Hippocampal formation (tissue), 2 donors: Measurements from ENCODE around the gene GCG.

ENCODE experiments used
- DNase-seq, 2 donors: peaks; one replicate each; lab custom pipeline; 2025; lab: John Stamatoyannopoulos, UW

The GCG gene

DNA sequence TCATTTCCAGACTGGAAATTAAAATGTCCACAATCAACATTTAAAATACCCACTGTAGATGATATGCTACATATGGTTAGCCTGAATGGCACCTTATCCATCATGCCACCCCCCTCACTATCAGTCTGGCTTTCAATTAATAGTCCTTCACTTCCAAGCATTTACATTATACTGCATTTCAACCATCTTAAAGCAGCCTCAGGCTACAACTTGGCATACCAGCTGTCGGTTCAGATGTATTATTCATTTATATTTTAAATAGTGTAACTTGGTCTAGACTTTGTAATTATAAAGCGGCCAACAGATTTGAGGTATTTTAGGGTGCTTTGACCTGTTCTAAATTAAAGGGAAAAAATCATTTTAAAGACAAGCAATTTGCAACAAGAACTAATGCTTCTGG is 2.6 kb downstream of the GCG start:
- DNase-seq = no peak

DNA sequence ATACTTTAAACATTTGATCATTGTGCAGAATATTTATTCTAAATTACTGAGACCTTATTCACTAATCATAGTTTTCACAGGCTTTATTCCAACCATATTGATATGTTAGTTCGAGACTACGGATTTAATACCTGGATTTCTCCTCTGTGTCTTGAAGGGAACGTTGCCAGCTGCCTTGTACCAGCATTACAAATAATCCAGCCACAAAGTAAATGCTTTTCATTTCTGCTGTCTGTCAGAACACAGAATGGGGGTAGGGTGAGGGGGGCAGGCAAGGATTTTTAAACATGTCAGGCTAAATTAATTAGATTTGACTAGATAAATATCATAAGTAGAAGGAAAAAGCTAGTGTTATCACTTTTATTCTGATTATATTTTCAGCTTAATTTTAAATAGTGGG is 3.1 kb downstream of the GCG start:
- no peak for DNase-seq

DNA sequence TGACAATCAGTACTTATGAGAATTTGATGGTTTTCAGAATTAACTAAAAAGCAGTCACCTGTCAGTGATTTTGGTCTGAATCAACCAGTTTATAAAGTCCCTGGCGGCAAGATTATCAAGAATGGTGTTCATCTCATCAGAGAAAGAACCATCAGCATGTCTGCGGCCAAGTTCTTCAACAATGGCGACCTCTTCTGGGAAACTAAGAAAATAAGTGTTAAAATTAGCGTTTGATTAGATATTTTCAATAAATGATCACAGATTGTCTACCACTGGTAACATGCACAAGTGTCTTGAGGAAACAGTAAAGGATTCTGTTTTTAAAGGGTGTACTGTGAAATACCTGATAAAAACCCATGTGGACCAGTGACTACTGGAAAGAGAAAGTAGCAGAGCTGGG is 8.1 kb downstream of the GCG start:
- no peak for DNase-seq

DNA sequence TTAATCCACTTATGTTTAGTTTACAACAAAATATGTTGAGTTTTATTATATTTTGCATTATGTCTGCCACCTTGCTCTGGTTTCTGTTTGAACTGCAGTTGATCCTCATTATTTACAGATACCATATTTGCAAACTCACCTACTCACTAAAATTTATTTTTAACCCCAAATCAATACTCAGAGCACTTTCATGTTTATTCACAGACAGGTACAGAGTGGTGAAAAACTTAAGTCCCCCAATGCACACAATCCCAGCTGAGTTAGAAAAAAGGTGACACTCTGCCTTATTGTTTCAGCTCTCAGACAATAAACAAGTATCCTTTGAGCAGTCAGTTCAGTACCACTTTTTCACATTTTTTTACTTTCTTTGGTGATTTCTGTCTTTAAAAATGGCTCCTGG is 13.7 kb downstream of the GCG start:
- no peak for DNase-seq

DNA sequence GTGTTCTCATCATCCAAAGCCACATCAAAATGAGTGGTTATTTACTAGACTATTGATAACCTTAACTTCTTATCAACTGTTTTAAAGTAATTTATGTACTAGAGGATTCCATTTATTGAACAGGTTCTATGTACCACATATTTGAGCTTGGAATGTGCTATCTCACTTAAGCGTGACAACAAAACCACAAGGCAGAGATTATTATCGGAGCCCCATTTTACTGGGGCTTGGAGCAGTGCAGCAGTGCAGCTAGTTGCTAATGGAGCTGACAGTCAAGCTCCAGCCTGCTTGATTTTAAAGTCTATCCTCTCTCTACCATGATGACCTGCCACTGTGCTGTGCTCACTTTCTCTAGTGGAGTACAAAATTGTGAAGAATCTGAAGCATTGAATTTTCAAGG is 24.6 kb downstream of the GCG start:
- DNase-seq = no peak

DNA sequence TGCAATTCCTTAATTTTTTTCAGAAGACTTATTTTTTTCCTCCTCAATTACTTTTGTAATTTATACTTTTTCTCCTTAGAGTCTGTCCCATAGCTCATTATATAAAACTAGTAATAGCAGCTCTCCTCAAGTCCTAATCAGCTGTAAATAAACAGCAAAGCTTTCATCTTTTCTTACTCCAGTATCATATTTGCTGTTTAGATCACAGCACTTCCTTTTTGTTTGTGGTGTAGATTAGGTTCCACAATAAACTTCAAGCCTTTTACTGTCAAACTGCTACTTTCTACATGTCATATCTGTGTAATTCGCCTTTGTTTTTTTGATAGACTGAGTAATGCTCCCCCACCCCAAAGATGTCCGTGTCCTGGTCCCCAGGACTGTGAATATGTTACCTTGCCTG is 25.5 kb downstream of the GCG start:
- no peak for DNase-seq

DNA sequence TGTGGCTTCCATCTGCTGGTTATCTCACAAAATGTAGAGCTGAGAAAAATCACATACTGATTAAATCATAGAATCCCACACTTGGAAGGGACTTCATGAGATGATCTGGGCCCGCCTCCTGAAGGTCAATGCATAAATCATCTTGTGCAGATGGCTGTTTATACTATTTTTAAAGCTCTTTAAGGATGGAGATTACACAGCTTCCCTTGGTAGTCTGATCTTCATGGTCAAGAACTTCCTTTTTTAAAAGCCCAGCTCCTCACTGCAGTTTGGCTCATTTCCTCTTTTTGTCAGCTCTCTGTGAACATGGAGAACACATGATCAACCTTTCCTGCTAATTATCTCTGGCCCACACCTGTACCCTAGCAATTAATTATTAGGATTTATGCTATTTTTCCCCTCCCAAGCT is 25.9 kb downstream of the GCG start:
- DNase-seq = peak in 1 of 2 donors; percentile 43

DNA sequence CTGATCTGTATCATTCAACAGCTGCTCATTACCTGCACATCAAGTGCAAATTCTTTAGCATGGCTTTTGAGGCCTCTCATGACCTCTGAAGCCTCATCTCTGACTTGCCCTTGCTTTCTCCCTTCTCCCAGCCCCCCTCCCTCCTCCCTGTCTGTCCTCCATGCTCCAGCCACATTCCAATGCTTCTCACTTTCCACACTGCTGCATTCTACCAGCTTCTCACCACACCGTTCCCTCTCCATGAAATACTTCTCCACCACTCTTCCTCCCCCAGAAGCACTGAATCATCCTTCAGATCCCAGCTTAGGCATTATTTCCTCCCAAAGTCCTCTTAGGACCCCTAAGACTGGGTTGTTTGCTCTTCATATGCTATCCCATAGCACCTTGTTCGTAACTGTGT is 26.9 kb downstream of the GCG start:
- DNase-seq = no peak

DNA sequence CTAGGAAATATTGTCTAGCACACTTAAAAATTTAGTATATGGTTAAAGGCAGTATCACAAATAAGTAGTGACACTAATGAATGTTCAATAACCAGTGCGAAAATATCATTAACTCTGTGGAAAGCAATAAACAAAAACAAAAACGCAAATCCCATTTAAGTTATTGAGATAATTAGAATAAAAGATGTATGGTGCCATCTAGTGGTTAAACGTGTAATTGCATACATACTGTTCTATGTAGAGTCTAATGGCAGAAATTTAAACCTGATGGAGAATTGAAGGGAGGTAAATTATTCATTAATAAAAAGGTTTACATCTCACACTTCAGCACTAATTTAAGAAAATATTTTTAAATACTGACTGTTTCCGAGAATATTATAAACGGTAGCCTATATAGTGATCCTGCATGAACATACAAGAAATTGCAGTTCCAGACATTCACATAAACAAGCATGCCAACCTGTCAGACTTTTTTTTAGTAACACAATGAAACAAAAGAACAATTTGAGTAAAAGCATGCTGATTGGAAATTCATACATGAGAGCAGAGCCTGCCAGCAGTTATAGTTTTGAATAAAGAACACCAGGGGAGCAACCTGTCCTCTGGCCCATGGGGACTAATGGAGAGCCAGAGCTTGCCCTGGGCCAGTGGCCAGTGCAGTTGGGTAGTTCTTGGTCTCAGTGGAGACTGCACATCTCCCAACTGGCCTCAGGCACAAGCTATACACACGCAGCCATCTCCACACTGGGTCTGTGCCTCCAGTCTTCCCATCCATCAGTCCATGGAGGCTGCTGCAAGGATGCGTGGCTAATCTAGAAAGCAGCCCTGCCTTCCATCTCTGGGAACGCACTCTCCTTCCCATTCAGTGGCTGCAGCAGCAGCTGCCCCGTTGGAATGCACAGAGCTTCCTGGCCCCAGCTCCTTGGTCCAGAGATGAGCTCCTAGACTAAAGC is 28.0 kb downstream of the GCG start:
- peak in 1 of 2 donors; percentile 61 for DNase-seq

DNA sequence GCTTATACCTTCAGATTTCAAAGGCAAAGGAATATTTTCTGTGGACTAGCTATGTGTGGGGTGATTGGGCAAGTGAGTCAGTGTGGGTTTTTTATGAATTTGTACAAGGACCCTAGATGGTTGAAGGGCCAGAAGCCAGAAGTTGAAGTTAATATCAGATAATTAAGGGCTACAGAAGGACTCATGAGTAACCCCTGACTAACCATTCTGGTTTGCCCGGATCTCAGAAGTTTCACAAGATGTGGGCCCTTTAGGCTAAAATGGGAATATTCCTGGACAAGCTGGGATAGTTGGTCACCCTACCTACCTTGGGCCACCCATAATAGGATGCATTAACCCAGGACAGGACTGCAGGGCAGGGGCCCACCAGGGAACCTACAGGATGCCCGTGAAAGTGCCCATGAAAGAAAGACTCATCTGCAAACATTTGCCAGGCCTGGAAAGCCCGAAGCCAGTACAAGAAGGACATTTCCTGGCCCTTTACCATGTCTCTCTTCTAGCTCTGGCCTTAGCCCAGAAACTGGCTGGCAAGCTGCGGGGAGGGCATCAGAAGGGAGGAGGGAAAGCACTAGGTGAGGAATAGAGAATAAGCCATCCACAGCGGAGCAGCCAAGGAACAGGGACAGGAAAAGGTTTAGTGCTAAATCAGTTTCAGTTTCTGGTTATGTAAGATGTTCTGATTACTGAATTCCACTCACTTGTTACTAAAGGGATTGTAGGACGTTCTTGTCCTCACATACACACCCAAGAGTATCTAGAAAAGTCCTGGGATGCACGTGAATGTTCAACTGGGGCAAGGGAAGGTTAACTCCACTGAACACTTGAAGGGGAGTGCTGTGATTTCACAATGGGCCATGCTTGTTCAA is 33.6 kb downstream of the GCG start:
- no peak for DNase-seq

DNA sequence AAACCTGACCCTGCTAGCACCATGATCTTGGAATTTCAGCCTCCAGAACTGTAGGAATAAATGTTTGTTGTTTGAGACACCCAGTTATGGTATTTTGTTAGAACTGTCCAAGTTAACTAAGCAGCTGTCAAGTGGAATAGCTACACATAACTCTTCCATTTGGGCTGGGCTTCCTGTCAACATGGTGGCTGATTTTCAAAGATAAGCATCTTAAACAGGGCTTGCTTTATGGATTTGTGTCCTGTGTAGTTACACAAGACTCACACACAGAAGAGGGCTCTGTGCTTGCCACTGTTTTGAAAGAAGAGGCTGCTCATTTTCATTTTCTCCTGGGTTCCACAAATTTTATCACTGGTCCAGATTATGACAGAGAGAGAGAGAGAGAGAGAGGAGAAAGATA is 35.7 kb downstream of the GCG start:
- DNase-seq = no peak

DNA sequence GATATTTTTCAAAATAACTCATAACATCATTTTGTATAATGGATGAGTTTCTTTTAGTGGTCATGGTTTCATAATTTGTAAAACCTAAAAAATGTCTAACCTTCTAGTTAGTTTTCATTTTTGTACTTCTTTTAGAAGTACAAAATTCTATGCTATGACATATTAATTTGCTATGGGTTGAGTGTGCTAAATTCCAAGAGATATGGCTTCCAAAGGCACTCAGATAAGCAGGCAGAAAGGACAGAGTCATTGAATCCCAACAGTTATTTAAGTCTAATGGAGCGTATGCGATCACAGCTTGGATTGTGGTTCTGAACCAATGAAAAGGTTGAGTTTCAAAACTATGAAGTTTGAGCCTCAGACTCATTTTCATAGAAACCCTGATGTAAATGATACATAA is 37.0 kb downstream of the GCG start:
- DNase-seq = no peak

DNA sequence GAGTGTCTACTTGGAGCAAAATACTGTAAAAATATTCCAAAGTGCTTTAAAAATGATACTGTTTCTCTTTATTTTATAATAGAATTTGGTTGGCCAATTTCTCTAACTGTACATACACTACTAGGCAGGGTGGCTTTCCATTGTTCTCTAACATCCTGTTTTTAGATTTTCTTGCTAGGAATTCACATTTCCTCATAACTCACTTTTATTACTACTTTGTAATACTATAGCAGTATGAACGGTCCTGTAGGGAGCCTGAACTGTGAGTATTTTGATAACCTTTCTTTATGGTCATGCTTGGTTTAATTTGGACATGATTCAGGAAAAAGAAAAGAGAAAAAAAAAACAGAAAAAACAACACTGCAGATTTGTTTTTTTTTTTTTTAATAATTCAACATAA is 37.8 kb downstream of the GCG start:
- DNase-seq = no peak

DNA sequence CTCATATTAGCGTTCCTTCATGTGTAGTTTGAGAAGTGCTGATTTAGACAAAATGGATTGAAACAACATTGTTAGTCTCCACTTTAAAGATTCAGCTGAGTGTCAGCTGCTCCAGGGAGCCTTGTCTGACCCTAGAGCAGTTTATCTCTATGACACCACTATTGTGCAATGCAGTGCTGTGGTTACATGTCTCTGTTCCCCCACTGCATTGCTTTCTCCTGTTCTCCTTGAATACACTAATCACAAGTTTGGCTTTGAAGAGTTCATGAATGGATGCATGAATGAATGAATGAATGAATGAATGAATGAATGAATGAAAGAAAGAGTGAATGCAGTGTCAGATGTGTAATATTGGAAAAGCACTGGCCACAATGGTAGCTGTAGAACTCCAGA is 38.3 kb downstream of the GCG start:
- no peak for DNase-seq

DNA sequence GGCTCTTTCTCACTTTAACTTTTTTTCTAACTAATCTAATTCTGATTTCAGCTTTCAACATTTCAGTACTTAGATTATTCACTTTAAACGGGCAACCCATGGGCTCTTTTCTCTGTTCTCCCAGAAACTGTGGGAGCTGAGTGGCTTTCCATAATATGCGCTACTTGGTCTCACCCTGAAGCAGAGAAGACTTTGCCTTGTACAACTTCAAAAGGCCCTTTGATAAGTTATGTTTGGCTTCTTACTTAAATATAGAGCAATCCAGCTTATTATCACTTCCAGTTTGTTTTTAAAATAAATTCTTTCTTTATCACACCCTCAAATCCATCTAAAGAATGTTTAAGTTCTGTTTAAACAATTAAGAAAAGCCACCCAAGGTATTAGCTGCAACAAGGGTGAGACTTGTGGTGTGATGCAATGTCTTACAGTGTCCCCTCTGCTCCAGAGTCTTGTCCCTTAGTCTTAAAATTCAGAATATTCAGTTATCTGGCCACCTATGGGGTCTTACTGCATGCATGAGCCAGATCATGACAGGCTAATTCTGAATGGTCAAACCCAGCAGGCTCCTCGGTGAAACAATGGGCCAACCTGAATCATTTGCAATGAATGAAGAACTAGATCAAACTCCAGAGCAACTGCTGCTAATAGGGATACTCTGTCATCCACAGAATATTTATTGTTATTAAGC is 38.8 kb downstream of the GCG start:
- no peak for DNase-seq

DNA sequence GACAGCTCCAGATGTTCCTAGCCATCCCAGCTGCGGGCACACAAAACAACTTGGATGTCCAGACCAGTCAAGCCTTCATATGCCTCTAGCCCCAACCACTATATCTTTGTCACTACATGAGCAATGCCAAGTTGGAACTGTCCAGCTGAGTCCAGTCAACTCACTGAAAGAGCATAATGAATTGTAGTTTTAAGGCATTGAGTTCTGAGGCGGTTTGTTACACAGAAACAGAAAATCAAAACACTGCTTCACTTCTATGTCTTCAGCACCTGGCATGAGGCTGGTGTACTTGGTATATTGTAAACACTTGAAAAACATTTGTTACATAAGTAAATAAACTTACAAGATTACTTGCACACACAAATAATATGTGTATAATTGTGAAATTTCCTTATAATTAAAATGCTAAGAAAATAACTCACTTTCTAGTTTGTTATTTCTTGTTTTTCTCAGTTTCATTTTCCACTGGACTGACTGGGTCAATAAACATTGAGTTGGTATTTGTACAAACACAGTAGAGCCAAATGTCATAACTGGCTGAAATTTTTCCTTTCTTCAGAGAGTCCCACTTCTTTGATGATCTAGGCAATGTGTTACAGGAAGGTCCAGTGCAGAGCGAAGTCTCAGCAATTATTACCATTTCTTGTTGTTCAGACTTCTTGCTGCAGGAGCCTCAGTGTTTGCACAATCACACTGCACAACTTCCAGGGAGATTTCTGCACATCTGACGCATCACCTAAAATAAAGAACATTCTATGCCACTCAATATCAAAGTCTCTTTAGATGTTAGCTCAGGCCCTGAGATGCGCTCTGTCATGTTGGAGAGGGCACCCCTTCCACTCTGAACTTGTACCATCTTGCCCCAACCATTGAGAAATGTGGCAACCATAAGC is 39.8 kb downstream of the GCG start:
- no peak for DNase-seq

DNA sequence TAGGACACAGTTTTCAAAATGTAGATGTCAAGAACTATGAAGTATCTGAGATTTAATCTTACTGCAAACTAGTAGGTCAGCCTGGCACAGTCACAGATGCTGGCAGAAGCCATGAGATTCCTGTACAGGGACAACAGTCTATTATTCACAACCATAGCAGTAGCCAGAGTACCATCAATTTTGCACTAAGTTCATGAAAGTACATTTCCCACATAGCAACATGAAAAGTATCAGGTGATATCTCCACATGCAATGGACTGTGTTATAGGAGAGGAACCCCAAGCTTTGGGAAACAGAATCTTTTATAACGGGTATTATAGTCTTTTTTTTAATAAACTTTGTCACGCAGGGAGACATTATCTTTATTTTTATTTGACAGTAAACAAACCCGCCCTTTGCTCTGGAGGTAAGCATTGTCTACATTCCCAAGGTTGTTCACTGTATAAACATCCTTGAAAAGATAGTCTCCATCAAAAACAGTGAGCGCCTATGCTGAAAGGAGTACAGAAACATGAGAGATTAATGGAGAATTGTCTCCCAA is 44.6 kb downstream of the GCG start:
- no peak for DNase-seq

DNA sequence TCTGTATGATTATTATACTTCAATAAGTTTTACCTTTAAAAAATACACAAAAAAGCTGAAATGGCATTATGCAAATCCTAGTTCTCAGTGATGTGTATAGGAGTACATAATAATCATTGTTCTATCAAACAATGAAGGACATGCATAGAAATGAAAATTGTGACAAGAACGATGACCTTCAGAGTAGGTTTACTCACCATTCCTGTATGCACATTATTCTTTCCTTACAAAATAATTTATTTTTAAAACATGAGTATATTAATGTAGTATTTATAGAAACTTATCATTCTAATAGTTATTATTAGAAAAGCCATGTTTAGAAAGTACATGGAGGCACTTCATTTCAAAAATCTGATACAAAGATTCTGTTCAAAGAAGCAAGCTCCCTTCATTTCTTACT is 45.3 kb downstream of the GCG start:
- DNase-seq = no peak

DNA sequence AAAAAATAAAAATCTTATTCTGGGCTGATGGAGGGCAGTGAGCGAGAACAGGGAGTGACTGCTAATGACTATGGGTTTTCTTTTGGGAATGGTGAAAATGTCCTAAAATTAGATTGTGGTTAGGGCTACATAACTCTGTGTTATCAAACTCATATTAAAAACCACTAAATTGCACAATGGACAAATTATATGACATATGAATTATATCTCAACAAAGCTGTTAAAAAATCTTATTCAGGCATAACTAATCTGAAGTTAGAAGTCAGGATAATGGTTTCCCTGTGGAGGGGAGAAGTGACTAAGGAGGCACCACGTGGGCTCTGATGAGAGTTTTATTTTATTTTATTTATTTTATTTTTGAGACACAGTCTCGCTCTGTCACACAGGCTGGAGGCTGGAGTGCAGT is 45.9 kb downstream of the GCG start:
- no peak for DNase-seq

DNA sequence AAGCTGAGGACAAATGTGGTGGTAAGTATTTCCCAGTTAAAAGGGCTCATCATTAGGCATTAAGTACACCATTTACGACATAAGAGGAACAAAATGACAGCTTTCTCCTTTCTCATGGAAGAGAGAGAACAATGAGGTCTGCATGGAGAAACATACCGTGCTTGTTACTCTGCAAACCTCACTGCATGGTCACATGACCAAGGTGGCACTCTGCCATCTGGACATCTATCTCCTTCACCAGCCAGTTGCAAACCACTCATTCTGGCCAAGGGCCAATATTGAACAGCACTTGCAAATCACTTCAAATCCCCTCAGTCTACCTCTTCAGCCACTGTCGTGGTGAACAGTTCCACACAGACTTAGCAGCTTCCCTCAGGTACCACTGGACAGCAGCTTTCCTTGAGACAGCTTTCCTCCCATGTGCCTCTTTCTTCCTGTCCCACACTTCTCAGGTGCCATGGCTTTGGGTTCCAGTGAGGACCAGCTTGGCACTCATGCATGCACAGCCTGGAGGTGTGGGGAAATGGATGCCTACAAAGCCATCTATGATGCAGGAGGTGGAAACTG is 48.5 kb downstream of the GCG start:
- DNase-seq = no peak

DNA sequence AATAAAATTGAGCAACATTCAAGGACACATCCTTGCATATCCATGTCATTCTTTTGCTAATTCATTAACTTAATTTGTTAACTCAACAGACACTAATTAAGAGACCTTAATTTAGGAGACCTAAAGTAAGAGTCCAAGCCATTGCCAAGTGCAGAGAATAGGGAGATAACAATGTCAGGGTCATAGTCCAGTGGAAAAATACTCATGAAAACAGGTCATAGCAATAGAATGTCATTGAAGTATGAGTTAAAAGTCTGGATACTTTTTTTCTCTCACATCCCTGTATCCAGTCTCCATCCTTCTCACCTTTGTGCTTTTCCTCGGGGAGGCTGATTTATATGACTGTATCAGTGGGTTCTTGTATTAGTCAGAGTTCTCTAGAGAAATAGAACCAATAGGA is 51.5 kb downstream of the GCG start:
- DNase-seq = no peak
